SK-N-SH treated with all-trans-retinoic acid at 6 μM for 48 hours (cell line): ENCODE measurements around the gene CDC6.

Source experiments
- ESRRG ChIP-seq: fragments of 250-450 bp; sonication (Bioruptor Pico); IDR thresholded peaks from 2 replicates; pipeline ENCODE4 v1.6.1; 2021; ENCODE audit warnings: mild to moderate bottlenecking
- TCF4 ChIP-seq: fragments of 250-450 bp; sonication (Bioruptor Pico); IDR thresholded peaks from 2 replicates; pipeline ENCODE4 v1.8.0; 2021; ENCODE audit warnings: mild to moderate bottlenecking, moderate library complexity, borderline replicate concordance
- ZFP30 ChIP-seq: fragments of 450-650 bp; formaldehyde crosslinking; IDR thresholded peaks from 2 replicates; pipeline ENCODE4 v1.5.0; 2022; ENCODE audit warnings: mild to moderate bottlenecking, moderate library complexity
- TF ChIP-seq, protein P1 (sequence below): fragments of 250-450 bp; sonication (Bioruptor Pico); IDR thresholded peaks from 2 replicates; pipeline ENCODE4 v1.5.1; 2020; ENCODE audit warnings: low read depth, mild to moderate bottlenecking, moderate library complexity
- TF ChIP-seq, protein P2 (sequence below): fragments of 250-450 bp; sonication (Bioruptor Pico); IDR thresholded peaks from 2 replicates; pipeline ENCODE4 v1.5.0; 2020; ENCODE audit warnings: mild to moderate bottlenecking, moderate library complexity

- TF ChIP-seq, protein P1, sequence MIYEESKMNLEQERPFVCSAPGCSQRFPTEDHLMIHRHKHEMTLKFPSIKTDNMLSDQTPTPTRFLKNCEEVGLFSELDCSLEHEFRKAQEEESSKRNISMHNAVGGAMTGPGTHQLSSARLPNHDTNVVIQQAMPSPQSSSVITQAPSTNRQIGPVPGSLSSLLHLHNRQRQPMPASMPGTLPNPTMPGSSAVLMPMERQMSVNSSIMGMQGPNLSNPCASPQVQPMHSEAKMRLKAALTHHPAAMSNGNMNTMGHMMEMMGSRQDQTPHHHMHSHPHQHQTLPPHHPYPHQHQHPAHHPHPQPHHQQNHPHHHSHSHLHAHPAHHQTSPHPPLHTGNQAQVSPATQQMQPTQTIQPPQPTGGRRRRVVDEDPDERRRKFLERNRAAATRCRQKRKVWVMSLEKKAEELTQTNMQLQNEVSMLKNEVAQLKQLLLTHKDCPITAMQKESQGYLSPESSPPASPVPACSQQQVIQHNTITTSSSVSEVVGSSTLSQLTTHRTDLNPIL, result no peak
- TF ChIP-seq ESRRG (CRISPR knock-in tag), result no peak
- TF ChIP-seq ZFP30 (CRISPR knock-in tag), result no peak
- TF ChIP-seq, protein P2, sequence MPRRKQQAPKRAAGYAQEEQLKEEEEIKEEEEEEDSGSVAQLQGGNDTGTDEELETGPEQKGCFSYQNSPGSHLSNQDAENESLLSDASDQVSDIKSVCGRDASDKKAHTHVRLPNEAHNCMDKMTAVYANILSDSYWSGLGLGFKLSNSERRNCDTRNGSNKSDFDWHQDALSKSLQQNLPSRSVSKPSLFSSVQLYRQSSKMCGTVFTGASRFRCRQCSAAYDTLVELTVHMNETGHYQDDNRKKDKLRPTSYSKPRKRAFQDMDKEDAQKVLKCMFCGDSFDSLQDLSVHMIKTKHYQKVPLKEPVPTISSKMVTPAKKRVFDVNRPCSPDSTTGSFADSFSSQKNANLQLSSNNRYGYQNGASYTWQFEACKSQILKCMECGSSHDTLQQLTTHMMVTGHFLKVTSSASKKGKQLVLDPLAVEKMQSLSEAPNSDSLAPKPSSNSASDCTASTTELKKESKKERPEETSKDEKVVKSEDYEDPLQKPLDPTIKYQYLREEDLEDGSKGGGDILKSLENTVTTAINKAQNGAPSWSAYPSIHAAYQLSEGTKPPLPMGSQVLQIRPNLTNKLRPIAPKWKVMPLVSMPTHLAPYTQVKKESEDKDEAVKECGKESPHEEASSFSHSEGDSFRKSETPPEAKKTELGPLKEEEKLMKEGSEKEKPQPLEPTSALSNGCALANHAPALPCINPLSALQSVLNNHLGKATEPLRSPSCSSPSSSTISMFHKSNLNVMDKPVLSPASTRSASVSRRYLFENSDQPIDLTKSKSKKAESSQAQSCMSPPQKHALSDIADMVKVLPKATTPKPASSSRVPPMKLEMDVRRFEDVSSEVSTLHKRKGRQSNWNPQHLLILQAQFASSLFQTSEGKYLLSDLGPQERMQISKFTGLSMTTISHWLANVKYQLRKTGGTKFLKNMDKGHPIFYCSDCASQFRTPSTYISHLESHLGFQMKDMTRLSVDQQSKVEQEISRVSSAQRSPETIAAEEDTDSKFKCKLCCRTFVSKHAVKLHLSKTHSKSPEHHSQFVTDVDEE (CRISPR knock-in tag), result no peak
- no peak for TF ChIP-seq TCF4 (CRISPR knock-in tag)
These were observed 30.5 kb downstream of the CDC6 start for GRCh38 chr17:40317880-40318829.
